Activated CD4-positive, alpha-beta T cell treated with anti-CD3 and anti-CD28 coated beads, Interleukin-2, amount 10 ng/mL, durations not matched to agents 24 days and 14 days (primary cell): Measurements from ENCODE around the gene VPS18. TPM values are rescaled to one million over a fixed set of nuclear protein-coding genes. Genes with fewer than 3 reads are reported as not detected.

ENCODE experiments used
- DNase-seq: peaks from one replicate; pipeline ENCODE4 v3.0.0; 2022
- H3K27ac Mint-ChIP-seq: one replicate; pipeline ENCODE4 v1.8.0; 2022; ENCODE audit warnings: mild to moderate bottlenecking, mixed read lengths
- H3K27me3 Mint-ChIP-seq: one replicate; pipeline ENCODE4 v1.8.0; 2022; ENCODE audit warnings: mixed read lengths
- H3K36me3 Mint-ChIP-seq: one replicate; pipeline ENCODE4 v1.8.0; 2022; ENCODE audit warnings: low read depth, mild to moderate bottlenecking, mixed read lengths
- H3K4me1 Mint-ChIP-seq: one replicate; pipeline ENCODE4 v1.8.0; 2021; ENCODE audit warnings: mixed read lengths
- H3K4me3 Mint-ChIP-seq: one replicate; pipeline ENCODE4 v1.8.0; 2022; ENCODE audit warnings: mild to moderate bottlenecking, moderate library complexity, mixed read lengths
- H3K9me3 Mint-ChIP-seq: one replicate; pipeline ENCODE4 v1.8.0; 2021; ENCODE audit warnings: mixed read lengths
- intact Hi-C: fragments of 100-400 bp; cut with micrococcal nuclease; formaldehyde crosslinking; loops from one replicate; pipeline ENCODE4 v1.15.1; 2023
- total RNA-seq: library from RNA; stranded (reverse); gene quantifications from 2 replicates; pipeline ENCODE4 v1.2.3, GENCODE V29; 2022

Gene VPS18
- total RNA-seq, 1 donor from 2014 or later = 11.2 TPM

DNA sequence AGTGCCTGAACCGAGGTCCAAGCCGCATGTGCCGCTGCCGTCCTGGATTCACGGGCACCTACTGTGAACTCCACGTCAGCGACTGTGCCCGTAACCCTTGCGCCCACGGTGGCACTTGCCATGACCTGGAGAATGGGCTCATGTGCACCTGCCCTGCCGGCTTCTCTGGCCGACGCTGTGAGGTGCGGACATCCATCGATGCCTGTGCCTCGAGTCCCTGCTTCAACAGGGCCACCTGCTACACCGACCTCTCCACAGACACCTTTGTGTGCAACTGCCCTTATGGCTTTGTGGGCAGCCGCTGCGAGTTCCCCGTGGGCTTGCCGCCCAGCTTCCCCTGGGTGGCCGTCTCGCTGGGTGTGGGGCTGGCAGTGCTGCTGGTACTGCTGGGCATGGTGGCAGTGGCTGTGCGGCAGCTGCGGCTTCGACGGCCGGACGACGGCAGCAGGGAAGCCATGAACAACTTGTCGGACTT is 42.0 kb downstream of the VPS18 start:
- Mint-ChIP-seq H3K4me1 (peaks cover 20% of the 10 kb centered on the region), H3K4me3 (no peak overlapping the region), H3K27ac (no peak overlapping the region), H3K27me3 (peaks cover 19% of the 10 kb centered on the region), H3K36me3 (no peaks in the 10 kb centered on the region), H3K9me3 (no peaks in the 10 kb centered on the region)
- DNase-seq = no peak
- intact Hi-C loops = no loop called here

DNA sequence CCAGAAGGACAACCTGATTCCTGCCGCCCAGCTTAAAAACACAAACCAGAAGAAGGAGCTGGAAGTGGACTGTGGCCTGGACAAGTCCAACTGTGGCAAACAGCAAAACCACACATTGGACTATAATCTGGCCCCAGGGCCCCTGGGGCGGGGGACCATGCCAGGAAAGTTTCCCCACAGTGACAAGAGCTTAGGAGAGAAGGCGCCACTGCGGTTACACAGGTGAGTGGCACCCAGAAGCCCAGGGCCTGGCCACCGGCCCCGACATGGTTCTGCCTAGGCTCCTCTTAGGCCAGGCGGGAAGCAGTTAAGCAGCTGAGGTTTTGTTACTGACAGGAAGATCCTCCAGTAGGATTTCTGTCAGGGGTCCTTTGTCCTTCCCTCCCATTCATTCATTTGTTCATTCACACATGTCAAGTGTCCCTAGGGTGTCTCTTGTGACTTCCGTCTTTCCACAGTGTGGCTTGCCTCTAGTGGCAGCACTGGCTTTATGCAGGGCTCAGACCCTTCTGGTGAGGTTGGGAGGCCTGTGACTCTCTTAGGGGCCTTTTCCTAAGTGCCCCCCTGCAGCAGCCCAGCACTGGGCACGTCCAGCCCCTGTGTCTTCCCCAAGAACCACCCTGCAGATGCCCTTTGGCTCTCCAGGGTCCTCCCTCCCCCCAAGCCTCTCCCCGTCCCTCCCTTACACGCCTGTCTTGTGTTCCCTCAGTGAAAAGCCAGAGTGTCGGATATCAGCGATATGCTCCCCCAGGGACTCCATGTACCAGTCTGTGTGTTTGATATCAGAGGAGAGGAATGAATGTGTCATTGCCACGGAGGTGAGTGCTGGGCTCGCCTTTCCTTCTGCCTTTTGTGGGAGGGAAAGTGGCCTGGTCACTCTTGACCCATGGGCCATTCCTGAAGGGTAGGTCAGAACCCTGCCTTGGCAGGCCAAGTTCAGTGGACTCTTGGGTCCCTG is 42.7 kb downstream of the VPS18 start:
- no peaks in the 10 kb centered on the region for H3K36me3 Mint-ChIP-seq
- DNase-seq = no peak
- intact Hi-C loops = no loop called here
- no peak overlapping the region for H3K27ac Mint-ChIP-seq
- no peak overlapping the region for H3K4me3 Mint-ChIP-seq
- peaks cover 12% of the 10 kb centered on the region for H3K27me3 Mint-ChIP-seq
- H3K9me3 Mint-ChIP-seq = no peaks in the 10 kb centered on the region
- H3K4me1 Mint-ChIP-seq = peaks cover 18% of the 10 kb centered on the region

DNA sequence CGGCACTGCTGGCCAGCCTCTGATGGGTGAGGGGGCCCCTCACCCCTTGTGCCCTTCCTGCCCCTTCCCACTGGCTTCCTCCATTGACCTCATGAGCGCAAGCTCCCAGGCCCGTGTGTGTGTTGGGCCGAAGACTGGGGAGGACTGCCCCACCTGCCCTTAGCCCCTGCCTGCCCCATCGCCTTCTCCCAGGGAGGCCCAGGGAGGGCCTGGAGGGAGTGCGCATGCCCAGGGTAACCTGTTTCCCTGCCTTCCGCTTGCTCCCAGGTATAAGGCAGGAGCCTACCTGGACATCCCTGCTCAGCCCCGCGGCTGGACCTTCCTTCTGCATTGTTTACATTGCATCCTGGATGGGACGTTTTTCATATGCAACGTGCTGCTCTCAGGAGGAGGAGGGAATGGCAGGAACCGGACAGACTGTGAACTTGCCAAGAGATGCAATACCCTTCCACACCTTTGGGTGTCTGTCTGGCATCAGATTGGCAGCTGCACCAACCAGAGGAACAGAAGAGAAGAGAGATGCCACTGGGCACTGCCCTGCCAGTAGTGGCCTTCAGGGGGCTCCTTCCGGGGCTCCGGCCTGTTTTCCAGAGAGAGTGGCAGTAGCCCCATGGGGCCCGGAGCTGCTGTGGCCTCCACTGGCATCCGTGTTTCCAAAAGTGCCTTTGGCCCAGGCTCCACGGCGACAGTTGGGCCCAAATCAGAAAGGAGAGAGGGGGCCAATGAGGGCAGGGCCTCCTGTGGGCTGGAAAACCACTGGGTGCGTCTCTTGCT is 43.7 kb downstream of the VPS18 start:
- intact Hi-C loops = no loop called here
- H3K36me3 Mint-ChIP-seq = no peaks in the 10 kb centered on the region
- H3K27me3 Mint-ChIP-seq = peaks cover 7% of the 10 kb centered on the region
- peaks cover 22% of the 10 kb centered on the region for H3K4me1 Mint-ChIP-seq
- no peak overlapping the region for H3K27ac Mint-ChIP-seq
- no peak overlapping the region for H3K4me3 Mint-ChIP-seq
- DNase-seq = no peak
- no peaks in the 10 kb centered on the region for H3K9me3 Mint-ChIP-seq

DNA sequence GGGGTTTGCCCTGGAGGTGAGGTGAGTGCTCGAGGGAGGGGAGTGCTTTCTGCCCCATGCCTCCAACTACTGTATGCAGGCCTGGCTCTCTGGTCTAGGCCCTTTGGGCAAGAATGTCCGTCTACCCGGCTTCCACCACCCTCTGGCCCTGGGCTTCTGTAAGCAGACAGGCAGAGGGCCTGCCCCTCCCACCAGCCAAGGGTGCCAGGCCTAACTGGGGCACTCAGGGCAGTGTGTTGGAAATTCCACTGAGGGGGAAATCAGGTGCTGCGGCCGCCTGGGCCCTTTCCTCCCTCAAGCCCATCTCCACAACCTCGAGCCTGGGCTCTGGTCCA is 44.3 kb downstream of the VPS18 start:
- Mint-ChIP-seq H3K36me3 (no peaks in the 10 kb centered on the region), H3K9me3 (no peaks in the 10 kb centered on the region), H3K4me1 (peaks cover 26% of the 10 kb centered on the region), H3K27ac (no peak overlapping the region), H3K27me3 (peaks cover 3% of the 10 kb centered on the region), H3K4me3 (no peak overlapping the region)
- intact Hi-C loops = no loop called here
- DNase-seq = no peak

DNA sequence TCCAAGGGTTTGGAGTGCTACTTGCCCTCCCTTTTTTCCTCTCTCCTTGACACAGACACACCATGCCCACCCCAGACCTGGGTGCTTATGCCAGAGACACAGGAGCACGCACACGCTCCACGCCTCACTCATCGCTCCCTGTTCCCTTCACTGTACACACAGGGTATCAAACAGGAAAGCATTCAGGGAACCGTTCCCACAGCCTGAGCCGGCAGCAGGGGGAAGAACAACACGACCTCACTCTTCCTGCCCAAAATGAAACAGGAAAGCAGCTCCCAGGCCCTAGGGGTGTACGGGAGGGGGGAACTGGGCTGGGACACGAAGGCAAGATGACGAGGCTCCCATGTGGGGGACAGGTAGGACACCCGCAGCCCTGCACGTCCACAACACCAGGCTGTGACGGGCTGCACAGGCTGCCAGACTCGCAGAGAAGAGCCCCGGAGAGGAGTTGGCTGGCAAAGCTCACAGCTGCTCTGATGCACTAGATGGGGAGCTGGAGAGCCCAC is 46.1 kb downstream of the VPS18 start:
- Mint-ChIP-seq H3K9me3 (no peaks in the 10 kb centered on the region), H3K4me1 (peaks cover 32% of the 10 kb centered on the region), H3K27me3 (no peaks in the 10 kb centered on the region), H3K27ac (peak overlapping the region; percentile 60), H3K36me3 (no peaks in the 10 kb centered on the region), H3K4me3 (peak overlapping the region; percentile 39)
- intact Hi-C loops = loop anchor here (5.0 kb wide), 2 partner anchors 82 to 177 kb away; partner anchors contain the start of gene INO80
- peak; percentile 66 for DNase-seq

DNA sequence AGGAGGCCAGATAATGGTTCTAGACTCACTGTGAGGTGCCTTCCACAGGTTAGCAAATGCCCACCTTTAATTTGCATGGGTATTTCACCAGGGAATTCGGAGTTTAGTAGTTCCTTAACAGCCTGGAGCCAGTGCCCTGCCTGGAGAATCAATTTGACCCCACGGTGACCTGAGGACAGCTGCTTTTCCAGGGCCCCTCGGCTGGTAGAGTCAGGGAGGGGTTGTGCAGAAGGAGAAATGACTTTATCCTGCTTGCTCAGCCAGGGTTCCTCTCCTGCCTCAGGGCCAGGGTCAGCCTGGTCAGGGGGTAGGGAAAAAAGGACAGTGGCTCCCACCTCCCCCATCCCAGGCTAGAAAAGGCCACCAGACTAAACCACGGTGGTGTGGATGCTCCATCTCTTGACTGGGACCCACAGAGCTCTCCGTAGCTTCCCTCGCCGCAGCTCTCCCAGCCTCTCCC is 46.8 kb downstream of the VPS18 start:
- Mint-ChIP-seq H3K27ac (peak overlapping the region; percentile 87), H3K4me1 (peaks cover 38% of the 10 kb centered on the region), H3K27me3 (no peaks in the 10 kb centered on the region), H3K9me3 (no peaks in the 10 kb centered on the region), H3K4me3 (peak overlapping the region; percentile 59), H3K36me3 (no peaks in the 10 kb centered on the region)
- intact Hi-C loops = loop anchor here (5.0 kb wide), 2 partner anchors 81 to 176 kb away; partner anchors contain the start of gene INO80
- DNase-seq = no peak

DNA sequence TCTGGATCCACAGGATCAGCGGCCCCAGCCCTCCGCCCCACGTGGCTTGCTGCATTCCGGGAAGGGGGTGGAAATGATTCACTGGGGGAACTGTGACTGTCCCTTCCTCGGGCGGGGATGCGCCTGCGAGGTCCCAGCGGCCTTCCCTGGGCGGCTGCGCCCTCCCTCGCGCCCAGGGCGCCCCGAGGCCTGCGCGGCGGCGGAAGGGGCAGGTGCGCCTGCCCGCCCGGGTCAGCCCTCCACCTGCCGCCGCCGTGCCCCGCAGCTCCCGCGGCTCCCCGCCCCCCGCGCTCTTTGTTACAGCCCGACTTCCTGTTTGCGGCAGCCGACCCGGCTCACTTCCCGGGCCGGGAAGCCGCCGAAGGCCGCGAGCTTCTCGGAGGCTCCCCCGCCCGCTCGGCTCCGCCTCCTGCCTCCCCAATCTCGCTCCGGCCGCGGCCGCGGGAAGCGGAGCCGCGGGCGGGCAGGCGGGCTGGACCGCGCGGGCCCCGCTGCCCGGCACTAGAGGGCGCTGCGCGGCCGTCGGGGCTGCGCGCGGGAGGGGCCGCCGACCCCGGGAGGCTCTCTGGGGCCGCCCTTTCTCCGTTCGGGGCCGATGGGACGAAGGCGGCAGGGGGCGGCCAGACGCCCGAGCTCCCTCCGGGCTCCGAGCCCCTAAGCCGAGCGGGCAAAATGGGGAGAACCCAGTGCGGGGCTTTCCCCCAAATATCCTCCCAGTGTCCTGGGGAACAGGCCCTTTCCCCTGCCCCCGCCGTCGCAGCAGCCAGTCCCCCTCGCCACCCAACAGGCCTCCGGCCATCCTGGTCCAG is 47.5 kb downstream of the VPS18 start:
- intact Hi-C loops = loop anchor here (1.0 to 5.0 kb wide), 4 partner anchors 12 to 176 kb away; partner anchors contain the start of genes CHAC1 and INO80
- H3K4me1 Mint-ChIP-seq = peaks cover 40% of the 10 kb centered on the region
- H3K36me3 Mint-ChIP-seq = no peaks in the 10 kb centered on the region
- H3K4me3 Mint-ChIP-seq = peak overlapping the region; percentile 88
- no peaks in the 10 kb centered on the region for H3K9me3 Mint-ChIP-seq
- H3K27me3 Mint-ChIP-seq = no peaks in the 10 kb centered on the region
- peak; percentile 92 for DNase-seq
- H3K27ac Mint-ChIP-seq = peak overlapping the region; percentile 87

DNA sequence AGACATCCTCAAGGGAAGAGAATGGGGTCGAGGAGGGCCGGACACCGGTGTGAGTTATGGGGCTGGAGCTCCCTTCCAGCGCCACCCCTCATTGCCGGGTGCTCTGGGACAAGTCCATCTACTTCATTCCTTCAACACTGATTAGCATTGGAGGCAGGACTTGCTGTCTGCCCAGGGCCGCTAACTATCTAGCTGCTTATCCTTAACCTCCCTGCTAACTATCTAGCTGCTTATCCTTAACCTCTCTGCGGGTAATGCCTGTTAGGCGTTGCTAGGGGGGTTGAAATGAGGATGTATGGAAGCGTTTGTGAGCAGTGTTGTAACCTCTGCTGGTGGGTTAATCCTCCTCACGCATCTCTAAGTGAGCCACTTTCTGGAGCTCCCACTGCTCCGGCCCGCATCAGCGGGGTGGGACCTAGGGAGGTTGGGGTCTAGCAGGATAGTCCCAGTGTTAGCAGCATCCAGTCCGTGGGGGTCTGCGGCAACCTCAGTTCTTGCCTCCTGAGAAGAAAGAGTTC is 48.1 kb downstream of the VPS18 start:
- H3K27ac Mint-ChIP-seq = peak overlapping the region; percentile 77
- H3K4me1 Mint-ChIP-seq = peaks cover 40% of the 10 kb centered on the region
- H3K27me3 Mint-ChIP-seq = no peaks in the 10 kb centered on the region
- no peaks in the 10 kb centered on the region for H3K9me3 Mint-ChIP-seq
- intact Hi-C loops = loop anchor here (1.0 to 5.0 kb wide), 4 partner anchors 11 to 175 kb away; partner anchors contain the start of genes CHAC1 and INO80
- DNase-seq = peak; percentile 70
- no peaks in the 10 kb centered on the region for H3K36me3 Mint-ChIP-seq
- H3K4me3 Mint-ChIP-seq = peak overlapping the region; percentile 88

DNA sequence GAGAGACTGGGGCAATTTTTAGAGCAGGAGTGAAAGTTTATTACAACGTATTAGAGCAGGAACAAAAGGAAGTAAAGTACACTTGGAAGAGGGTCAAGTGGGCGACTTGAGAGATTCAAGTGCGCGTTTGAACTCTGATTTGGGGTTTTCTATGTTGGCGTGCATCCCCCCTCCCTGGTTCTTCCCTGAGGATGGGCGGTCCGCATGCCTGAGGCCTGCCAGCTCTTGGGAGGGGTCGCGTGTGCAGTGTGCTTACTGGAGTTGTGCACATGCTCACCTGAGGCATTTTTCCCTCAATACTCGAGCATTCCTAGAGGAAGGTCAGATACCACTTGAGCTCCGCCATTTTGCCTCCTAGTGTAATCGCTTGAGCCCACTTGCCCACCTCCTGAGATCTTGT is 48.6 kb downstream of the VPS18 start:
- Mint-ChIP-seq H3K36me3 (no peaks in the 10 kb centered on the region), H3K4me3 (peak overlapping the region; percentile 88), H3K4me1 (peaks cover 40% of the 10 kb centered on the region), H3K27ac (peak overlapping the region; percentile 77), H3K27me3 (no peaks in the 10 kb centered on the region), H3K9me3 (no peaks in the 10 kb centered on the region)
- intact Hi-C loops = loop anchor here (1.0 to 5.0 kb wide), 4 partner anchors 10 to 174 kb away; partner anchors contain the start of genes CHAC1 and INO80
- no peak for DNase-seq

DNA sequence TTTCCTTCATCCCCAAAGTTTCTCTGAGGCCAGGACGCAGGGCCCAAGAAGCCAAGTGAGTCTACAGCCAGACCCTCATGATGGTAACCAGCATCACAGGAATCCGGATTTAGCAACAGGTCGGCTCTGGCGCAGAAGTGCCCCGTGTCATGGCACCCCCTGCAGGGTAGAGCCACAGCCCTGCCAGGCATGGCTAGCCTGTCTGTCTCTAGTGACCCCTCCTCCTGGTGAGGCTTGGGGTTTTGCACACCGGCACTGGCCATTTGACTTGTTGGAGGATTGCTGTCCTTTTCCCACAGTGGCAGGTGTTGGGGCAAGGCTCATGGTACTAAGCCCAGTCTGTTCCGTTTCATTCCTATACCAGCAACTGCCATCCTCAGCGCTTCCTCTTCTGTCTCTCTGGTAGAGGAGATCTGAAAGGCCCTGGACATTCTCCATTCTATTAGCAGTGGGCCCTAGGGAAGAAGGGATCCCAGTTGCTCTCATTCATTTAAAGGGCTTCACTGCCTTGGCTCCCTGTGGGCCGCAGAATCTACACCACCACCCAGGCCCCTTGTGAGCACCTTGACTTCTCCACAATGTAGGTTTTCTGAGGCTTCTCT is 49.6 kb downstream of the VPS18 start:
- DNase-seq = no peak
- Mint-ChIP-seq H3K4me3 (peak overlapping the region; percentile 23), H3K9me3 (no peaks in the 10 kb centered on the region), H3K36me3 (no peaks in the 10 kb centered on the region), H3K27ac (no peak overlapping the region), H3K4me1 (peaks cover 40% of the 10 kb centered on the region), H3K27me3 (no peaks in the 10 kb centered on the region)
- intact Hi-C loops = loop anchor here (5.0 kb wide), 2 partner anchors 78 to 173 kb away; partner anchors contain the start of gene INO80

DNA sequence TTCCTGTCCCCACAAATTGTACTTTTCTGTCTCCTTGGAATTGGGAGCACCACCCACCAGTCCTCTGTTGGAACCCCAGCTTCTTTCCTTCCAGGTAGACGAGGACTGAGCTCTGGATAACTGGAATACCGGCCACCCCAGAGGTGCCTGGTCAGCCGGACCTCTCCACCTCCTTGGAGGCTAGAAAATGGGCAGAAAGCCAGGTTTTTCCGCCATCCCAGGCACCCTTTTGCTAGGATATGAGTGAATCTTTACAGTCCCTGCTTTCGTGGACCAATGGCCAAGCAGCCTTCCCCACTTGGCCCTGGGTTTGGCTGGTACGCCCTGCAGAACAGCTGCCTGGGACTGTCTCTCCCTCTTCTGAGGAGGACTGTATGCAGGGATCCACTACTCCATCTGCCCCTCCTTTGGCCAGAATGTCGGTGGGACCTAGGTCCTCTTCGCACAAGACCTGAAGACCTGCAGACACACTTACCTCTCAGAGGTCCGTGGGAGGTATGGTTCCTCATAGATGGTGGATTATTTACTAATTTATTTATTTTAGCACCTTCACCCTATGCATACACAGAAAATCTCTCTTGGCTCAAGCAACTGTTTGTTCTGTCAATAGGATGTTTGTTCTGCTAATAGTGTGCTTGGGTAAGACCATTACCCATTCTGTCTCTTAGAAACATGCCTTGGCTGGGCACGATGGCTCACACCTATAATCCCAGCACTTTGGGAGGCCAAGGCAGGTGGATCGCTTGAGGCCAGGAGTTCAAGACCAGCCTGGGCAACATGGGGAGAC is 50.5 kb downstream of the VPS18 start:
- H3K4me1 Mint-ChIP-seq = peaks cover 39% of the 10 kb centered on the region
- intact Hi-C loops = loop anchor here (5.0 kb wide), 2 partner anchors 78 to 173 kb away; partner anchors contain the start of gene INO80
- no peak for DNase-seq
- no peak overlapping the region for H3K27ac Mint-ChIP-seq
- no peaks in the 10 kb centered on the region for H3K9me3 Mint-ChIP-seq
- H3K4me3 Mint-ChIP-seq = no peak overlapping the region
- H3K27me3 Mint-ChIP-seq = no peaks in the 10 kb centered on the region
- no peaks in the 10 kb centered on the region for H3K36me3 Mint-ChIP-seq
